HepG2 (cell line): ENCODE results near the gene ERBB3. TPM values are rescaled to one million over a fixed set of nuclear protein-coding genes. Genes with fewer than 3 reads are reported as not detected.

Source experiments
- ATF7 ChIP-seq, 2 experiments: fragments of 450-650 bp in 1 of 2; sonication (generic) in 1 of 2; formaldehyde crosslinking in 1 of 2; IDR thresholded peaks; 2 replicates each; pipeline versions ENCODE4 v1.4.0 to v1.6.1; 2016 to 2020; ENCODE audit warnings: antibody characterized with exemption in 1 of 2, mild to moderate bottlenecking in 1 of 2, missing genetic modification reagents in 1 of 2
- ELF3 ChIP-seq: IDR thresholded peaks from 2 replicates; pipeline ENCODE4 v1.6.1; 2016; ENCODE audit warnings: missing genetic modification reagents, missing compliant biosample characterization
- FOXP1 ChIP-seq, 2 experiments: fragments of 450-650 bp in 1 of 2; IDR thresholded peaks; 2 replicates each; pipeline ENCODE4 v1.6.1; 2017 to 2018; ENCODE audit warnings: antibody characterized with exemption in 1 of 2
- GFI1 ChIP-seq: sonication (generic); formaldehyde crosslinking; IDR thresholded peaks from 2 replicates; pipeline ENCODE4 v1.5.0; 2020; ENCODE audit warnings: missing genetic modification reagents, mild to moderate bottlenecking, borderline replicate concordance
- HES4 ChIP-seq: sonication (generic); formaldehyde crosslinking; IDR thresholded peaks from 2 replicates; pipeline ENCODE4 v1.9.0; 2021; ENCODE audit warnings: mild to moderate bottlenecking, missing genetic modification reagents, borderline replicate concordance
- MEF2D ChIP-seq: sonication (generic); formaldehyde crosslinking; IDR thresholded peaks from 2 replicates; pipeline ENCODE4 v1.5.1; 2020; ENCODE audit warnings: mild to moderate bottlenecking, missing genetic modification reagents
- NFE2L1 ChIP-seq: sonication (generic); formaldehyde crosslinking; IDR thresholded peaks from 2 replicates; pipeline ENCODE4 v1.4.0; 2020; ENCODE audit warnings: missing genetic modification reagents, mild to moderate bottlenecking, borderline replicate concordance
- NR1H2 ChIP-seq: sonication (generic); formaldehyde crosslinking; IDR thresholded peaks from 2 replicates; pipeline ENCODE4 v1.8.1; 2022; ENCODE audit warnings: low read depth, missing genetic modification reagents, borderline replicate concordance
- PHF20 ChIP-seq: sonication (generic); formaldehyde crosslinking; IDR thresholded peaks from 2 replicates; pipeline ENCODE4 v1.5.0; 2020; ENCODE audit warnings: mild to moderate bottlenecking, missing genetic modification reagents
- POLR2G ChIP-seq: fragments of 200-400 bp; formaldehyde crosslinking; IDR thresholded peaks from 2 replicates; pipeline ENCODE4 v1.6.1; 2018; ENCODE audit warnings: mild to moderate bottlenecking, low read depth, low read length, moderate library complexity
- PPARG ChIP-seq: conservative IDR thresholded peaks from 2 replicates; pipeline ENCODE4 v1.6.1; 2016; ENCODE audit warnings: missing biosample characterization, missing genetic modification reagents
- STAG1 ChIP-seq: sonication (generic); formaldehyde crosslinking; IDR thresholded peaks from 2 replicates; pipeline ENCODE4 v1.4.0; 2020; ENCODE audit warnings: missing genetic modification reagents
- TAF1 ChIP-seq: sonication (generic); formaldehyde crosslinking; IDR thresholded peaks from 2 replicates; pipeline ENCODE4 v1.4.0; 2020; ENCODE audit warnings: missing genetic modification reagents
- TBL1XR1 ChIP-seq: fragments of 150-350 bp; IDR thresholded peaks from 2 replicates; pipeline ENCODE4 v1.6.1; 2014; ENCODE audit warnings: borderline replicate concordance, low read length; ENCODE audit not compliant: partially characterized antibody
- TBP ChIP-seq: sonication (generic); formaldehyde crosslinking; IDR thresholded peaks from 2 replicates; pipeline ENCODE4 v1.5.0; 2020; ENCODE audit warnings: missing genetic modification reagents
- WIZ ChIP-seq: sonication (generic); formaldehyde crosslinking; IDR thresholded peaks from 2 replicates; pipeline ENCODE4 v1.5.1; 2020; ENCODE audit warnings: mild to moderate bottlenecking, missing genetic modification reagents
- ZC3H4 ChIP-seq: sonication (generic); formaldehyde crosslinking; IDR thresholded peaks from 2 replicates; pipeline ENCODE4 v1.4.0; 2020; ENCODE audit warnings: missing genetic modification reagents, borderline replicate concordance
- ZNF296 ChIP-seq: sonication (generic); formaldehyde crosslinking; conservative IDR thresholded peaks from 2 replicates; pipeline ENCODE4 v1.5.0; 2020; ENCODE audit warnings: mild to moderate bottlenecking, missing genetic modification reagents
- ZNF317 ChIP-seq: sonication (generic); formaldehyde crosslinking; IDR thresholded peaks from 2 replicates; pipeline ENCODE4 v1.5.0; 2020; ENCODE audit warnings: mild to moderate bottlenecking, missing genetic modification reagents
- ZNF333 ChIP-seq: sonication (generic); formaldehyde crosslinking; IDR thresholded peaks from 2 replicates; pipeline ENCODE4 v1.4.0; 2020; ENCODE audit warnings: mild to moderate bottlenecking, missing genetic modification reagents, borderline replicate concordance
- ZNF430 ChIP-seq: sonication (generic); formaldehyde crosslinking; IDR thresholded peaks from 2 replicates; pipeline ENCODE4 v1.9.0; 2021; ENCODE audit warnings: mild to moderate bottlenecking, missing genetic modification reagents
- ZNF598 ChIP-seq: sonication (generic); formaldehyde crosslinking; IDR thresholded peaks from 2 replicates; pipeline ENCODE4 v1.5.1; 2020; ENCODE audit warnings: mild to moderate bottlenecking, missing genetic modification reagents, borderline replicate concordance
- ZNF7 ChIP-seq: IDR thresholded peaks from 2 replicates; pipeline ENCODE4 v1.6.1; 2016; ENCODE audit warnings: missing biosample characterization, missing genetic modification reagents
- ZNF792 ChIP-seq: IDR thresholded peaks from 2 replicates; pipeline ENCODE4 v1.6.1; 2016
- ZNF883 ChIP-seq: sonication (generic); formaldehyde crosslinking; IDR thresholded peaks from 2 replicates; pipeline ENCODE4 v1.5.1; 2020; ENCODE audit warnings: mild to moderate bottlenecking, missing genetic modification reagents; ENCODE audit errors: not compliant biosample characterization
- polyA plus RNA-seq, 8 experiments: library from polyadenylated mRNA; depleted of rRNA in 3 of 8; stranded (reverse) in 7 of 8; unstranded in 1 of 8; fragments of >200 nt; fragmentation: Illumina TruSeq in 4 of 8; extraction: Trizol in 4 of 8; gene quantifications; 2 replicates each; pipeline versions ENCODE4 v1.2.1 to v1.2.3, GENCODE V29; 2011 to 2016; ENCODE audit warnings: low read depth in 4 of 8, missing spikeins in 1 of 8, mixed read lengths in 1 of 8; ENCODE audit not compliant: insufficient read depth in 1 of 8
- total RNA-seq, 5 experiments: library from RNA; depleted of rRNA; stranded (reverse); fragments of >200 nt; fragmentation: Illumina TruSeq; extraction: Trizol; gene quantifications; 2 replicates each; pipeline ENCODE4 v1.2.3, GENCODE V29; 2016; ENCODE audit warnings: low read depth in 1 of 5
- TF ChIP-seq, protein P1 (sequence below): sonication (generic); formaldehyde crosslinking; IDR thresholded peaks from 2 replicates; pipeline ENCODE4 v1.5.1; 2020; ENCODE audit warnings: missing genetic modification reagents, mild to moderate bottlenecking, borderline replicate concordance
- TF ChIP-seq, protein P2 (sequence below): sonication (generic); formaldehyde crosslinking; IDR thresholded peaks from 2 replicates; pipeline ENCODE4 v1.5.1; 2020; ENCODE audit warnings: missing genetic modification reagents, mild to moderate bottlenecking, borderline replicate concordance

ERBB3 gene
- total and polyA plus RNA-seq, 2 of the 13 experiments (the other 11 are each of a cell fraction or from before 2014, with no cell fraction given), result 93.6 to 358 TPM

- TF ChIP-seq HES4 (CRISPR knock-in tag) (peak; percentile 86; the same call in 1 of the 2 replicates), STAG1 (CRISPR knock-in tag) (0 out of 2 replicates have a peak, but pooled peaks have one; percentile 1), GFI1 (no peak), POLR2G (peak; percentile 98), TAF1 (peak; percentile 88), MEF2D (CRISPR knock-in tag) (peak; percentile 78; the same call in 1 of the 2 replicates), PHF20 (peak; percentile 75), ZNF883 (CRISPR knock-in tag) (peak; percentile 84), NR1H2 (CRISPR knock-in tag) (0 out of 2 replicates have a peak, but pooled peaks have one; percentile 29), WIZ (CRISPR knock-in tag) (no peak; the same call in 1 of the 2 replicates), ZNF430 (CRISPR knock-in tag) (peak; percentile 69), ZNF792 (peak; percentile 83), ZC3H4 (CRISPR knock-in tag) (peak; percentile 91), PPARG (CRISPR knock-in tag) (peak; percentile 66), ZNF7 (CRISPR knock-in tag) (no peak), NFE2L1 (CRISPR knock-in tag) (no peak), ZNF317 (peak; percentile 35; the same call in 1 of the 2 replicates), TBP (CRISPR knock-in tag) (no peak), ZNF333 (CRISPR knock-in tag) (0 out of 2 replicates have a peak, but pooled peaks have one; percentile 51), TBL1XR1 (peak; percentile 63), FOXP1 (IDR thresholded peaks at IDR 0.05) (no peak), FOXP1 (CRISPR knock-in tag; IDR thresholded peaks at IDR 0.05) (no peak), ELF3 (peak; percentile 92), ZNF598 (CRISPR knock-in tag) (peak; percentile 82; the same call in 1 of the 2 replicates), ATF7 (IDR thresholded peaks at IDR 0.05) (no peak), ATF7 (CRISPR knock-in tag; IDR thresholded peaks at IDR 0.05) (no peak), ZNF296 (peak; percentile 64; the same call in 1 of the 2 replicates)
- TF ChIP-seq, protein P1, sequence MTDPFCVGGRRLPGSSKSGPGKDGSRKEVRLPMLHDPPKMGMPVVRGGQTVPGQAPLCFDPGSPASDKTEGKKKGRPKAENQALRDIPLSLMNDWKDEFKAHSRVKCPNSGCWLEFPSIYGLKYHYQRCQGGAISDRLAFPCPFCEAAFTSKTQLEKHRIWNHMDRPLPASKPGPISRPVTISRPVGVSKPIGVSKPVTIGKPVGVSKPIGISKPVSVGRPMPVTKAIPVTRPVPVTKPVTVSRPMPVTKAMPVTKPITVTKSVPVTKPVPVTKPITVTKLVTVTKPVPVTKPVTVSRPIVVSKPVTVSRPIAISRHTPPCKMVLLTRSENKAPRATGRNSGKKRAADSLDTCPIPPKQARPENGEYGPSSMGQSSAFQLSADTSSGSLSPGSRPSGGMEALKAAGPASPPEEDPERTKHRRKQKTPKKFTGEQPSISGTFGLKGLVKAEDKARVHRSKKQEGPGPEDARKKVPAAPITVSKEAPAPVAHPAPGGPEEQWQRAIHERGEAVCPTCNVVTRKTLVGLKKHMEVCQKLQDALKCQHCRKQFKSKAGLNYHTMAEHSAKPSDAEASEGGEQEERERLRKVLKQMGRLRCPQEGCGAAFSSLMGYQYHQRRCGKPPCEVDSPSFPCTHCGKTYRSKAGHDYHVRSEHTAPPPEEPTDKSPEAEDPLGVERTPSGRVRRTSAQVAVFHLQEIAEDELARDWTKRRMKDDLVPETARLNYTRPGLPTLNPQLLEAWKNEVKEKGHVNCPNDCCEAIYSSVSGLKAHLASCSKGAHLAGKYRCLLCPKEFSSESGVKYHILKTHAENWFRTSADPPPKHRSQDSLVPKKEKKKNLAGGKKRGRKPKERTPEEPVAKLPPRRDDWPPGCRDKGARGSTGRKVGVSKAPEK (CRISPR knock-in tag), result no peak
- TF ChIP-seq, protein P2, sequence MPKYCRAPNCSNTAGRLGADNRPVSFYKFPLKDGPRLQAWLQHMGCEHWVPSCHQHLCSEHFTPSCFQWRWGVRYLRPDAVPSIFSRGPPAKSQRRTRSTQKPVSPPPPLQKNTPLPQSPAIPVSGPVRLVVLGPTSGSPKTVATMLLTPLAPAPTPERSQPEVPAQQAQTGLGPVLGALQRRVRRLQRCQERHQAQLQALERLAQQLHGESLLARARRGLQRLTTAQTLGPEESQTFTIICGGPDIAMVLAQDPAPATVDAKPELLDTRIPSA, result no peak
Measured at GRCh38 chr12:56104109-56104814, 24.3 kb downstream of the ERBB3 start, which contains the start of gene PA2G4 (continued).
